RPMI7951 (cell line): ENCODE results near the gene MRM3. TPM values are rescaled to one million over a fixed set of nuclear protein-coding genes. Genes with fewer than 3 reads are reported as not detected.
"Not testable (repeated sequence)": the region's sequence is repeated elsewhere in the genome, so short reads cannot be mapped to it uniquely, and the experiment has no call there.

Source experiments
- DNase-seq: peaks from one replicate; pipeline ENCODE4 v3.0.0-alpha.2; 2012; ENCODE audit warnings: low read depth
- total RNA-seq: library from RNA; depleted of rRNA; stranded (reverse); fragments of >200 nt; shearing (Covaris generic); gene quantifications from 2 replicates; pipeline ENCODE4 v1.2.3, GENCODE V29; 2014

The MRM3 gene
- total RNA-seq, 1 experiment from 2014 or later, result 13.5 TPM

- DNase-seq, result no peak
Observed at GRCh38 chr17:795721-796120, 13.6 kb downstream of the MRM3 start.

- no peak for DNase-seq
Observed at GRCh38 chr17:796609-797008, 14.5 kb downstream of the MRM3 start.

- DNase-seq, result no peak
Observed at GRCh38 chr17:797236-797840, 15.2 kb downstream of the MRM3 start.

GRCh38 chr17:798246-798645, 16.1 kb downstream of the MRM3 start:
- DNase-seq, result no peak

GRCh38 chr17:799261-799660, 17.1 kb downstream of the MRM3 start:
- no peak for DNase-seq

GRCh38 chr17:800446-801242, 18.5 kb downstream of the MRM3 start:
- DNase-seq, result no peak

GRCh38 chr17:801660-802059, 19.5 kb downstream of the MRM3 start:
- no peak for DNase-seq

GRCh38 chr17:802481-802880, 20.3 kb downstream of the MRM3 start:
- DNase-seq, result no peak

- no peak for DNase-seq
Observed at GRCh38 chr17:802901-803881, 21.0 kb downstream of the MRM3 start.

GRCh38 chr17:804541-805435, 22.6 kb downstream of the MRM3 start:
- DNase-seq, result no peak

- not testable (repeated sequence) for DNase-seq
Observed at GRCh38 chr17:805886-806285, 23.7 kb downstream of the MRM3 start.

- DNase-seq, result no peak
Observed at GRCh38 chr17:806346-806745, 24.2 kb downstream of the MRM3 start.

GRCh38 chr17:806781-807522, 24.8 kb downstream of the MRM3 start:
- no peak for DNase-seq

- no peak for DNase-seq
Observed at GRCh38 chr17:807523-808294, 25.6 kb downstream of the MRM3 start.

GRCh38 chr17:811051-811784, 29.1 kb downstream of the MRM3 start:
- no peak for DNase-seq

- no peak for DNase-seq
Observed at GRCh38 chr17:812638-813204, 30.6 kb downstream of the MRM3 start.

GRCh38 chr17:814371-814770, 32.2 kb downstream of the MRM3 start:
- no peak for DNase-seq

- no peak for DNase-seq
Observed at GRCh38 chr17:819251-819650, 37.1 kb downstream of the MRM3 start.

- DNase-seq, result no peak
Observed at GRCh38 chr17:823501-823902, 41.3 kb downstream of the MRM3 start.
